ENCODE results near the gene C10orf90. TPM values are rescaled to one million over a fixed set of nuclear protein-coding genes. Genes with fewer than 3 reads are reported as not detected.

The C10orf90 gene
- total and polyA plus RNA-seq, 4 donors, result not detected

GRCh38 chr10:126702181-126702580, 31.7 kb upstream of the C10orf90 start:
- H3K9me3 ChIP-seq (ENCODE audit: control insufficient read depth in 4 of 4, insufficient read depth in 3 of 4, low read length in 3 of 4), result peaks cover 0 to 5% (median 0%) of the 10 kb centered on the region in 4 donors
- 81 to 90% methylated on average over 3 of the region's 3 CpGs for WGBS, 2 donors
- DNase-seq (no peak), ATAC-seq (ENCODE audit: insufficient read depth, low FRiP score) (no peak)
- no peak overlapping the region for H3K27ac ChIP-seq (ENCODE audit: low read depth in 1 of 2, low read length in 1 of 2)
- no peak overlapping the region for H3K9ac ChIP-seq (ENCODE audit: insufficient read depth in 1 of 2, low read length in 2 of 2)
- H3K4me3 ChIP-seq, result no peak overlapping the region
- no peaks in the 10 kb centered on the region for H3K36me3 ChIP-seq (ENCODE audit: control insufficient read depth in 4 of 4, insufficient read depth in 4 of 4, low read length in 4 of 4)
- no peaks in the 10 kb centered on the region for H3K4me1 ChIP-seq (ENCODE audit: control insufficient read depth in 5 of 5, insufficient read depth in 5 of 5, low read length in 5 of 5)
- TF ChIP-seq, protein P1, sequence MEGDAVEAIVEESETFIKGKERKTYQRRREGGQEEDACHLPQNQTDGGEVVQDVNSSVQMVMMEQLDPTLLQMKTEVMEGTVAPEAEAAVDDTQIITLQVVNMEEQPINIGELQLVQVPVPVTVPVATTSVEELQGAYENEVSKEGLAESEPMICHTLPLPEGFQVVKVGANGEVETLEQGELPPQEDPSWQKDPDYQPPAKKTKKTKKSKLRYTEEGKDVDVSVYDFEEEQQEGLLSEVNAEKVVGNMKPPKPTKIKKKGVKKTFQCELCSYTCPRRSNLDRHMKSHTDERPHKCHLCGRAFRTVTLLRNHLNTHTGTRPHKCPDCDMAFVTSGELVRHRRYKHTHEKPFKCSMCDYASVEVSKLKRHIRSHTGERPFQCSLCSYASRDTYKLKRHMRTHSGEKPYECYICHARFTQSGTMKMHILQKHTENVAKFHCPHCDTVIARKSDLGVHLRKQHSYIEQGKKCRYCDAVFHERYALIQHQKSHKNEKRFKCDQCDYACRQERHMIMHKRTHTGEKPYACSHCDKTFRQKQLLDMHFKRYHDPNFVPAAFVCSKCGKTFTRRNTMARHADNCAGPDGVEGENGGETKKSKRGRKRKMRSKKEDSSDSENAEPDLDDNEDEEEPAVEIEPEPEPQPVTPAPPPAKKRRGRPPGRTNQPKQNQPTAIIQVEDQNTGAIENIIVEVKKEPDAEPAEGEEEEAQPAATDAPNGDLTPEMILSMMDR (IDR thresholded peaks at IDR 0.05; ENCODE audit: control extremely low read depth, extremely low read depth), result no peak
- no peaks in the 10 kb centered on the region for H3K27me3 ChIP-seq (ENCODE audit: control insufficient read depth in 3 of 3, insufficient read depth in 3 of 3, low read length in 2 of 3)

GRCh38 chr10:126701526-126701925, 31.0 kb upstream of the C10orf90 start:
- Histone ChIP-seq H3K9me3 (ENCODE audit: control insufficient read depth in 4 of 4, insufficient read depth in 3 of 4, low read length in 3 of 4) (peaks cover 0 to 5% (median 0%) of the 10 kb centered on the region in 4 donors), H3K27ac (ENCODE audit: low read depth in 1 of 2, low read length in 1 of 2) (no peak overlapping the region), H3K9ac (ENCODE audit: insufficient read depth in 1 of 2, low read length in 2 of 2) (no peak overlapping the region), H3K4me3 (no peak overlapping the region), H3K4me1 (ENCODE audit: control insufficient read depth in 5 of 5, insufficient read depth in 5 of 5, low read length in 5 of 5) (no peaks in the 10 kb centered on the region), H3K36me3 (ENCODE audit: control insufficient read depth in 4 of 4, insufficient read depth in 4 of 4, low read length in 4 of 4) (no peaks in the 10 kb centered on the region), H3K27me3 (ENCODE audit: control insufficient read depth in 3 of 3, insufficient read depth in 3 of 3, low read length in 2 of 3) (no peaks in the 10 kb centered on the region)
- 87 to 91% methylated on average over 2 of the region's 2 CpGs for WGBS, 2 donors
- TF ChIP-seq, protein P1 (IDR thresholded peaks at IDR 0.05; ENCODE audit: control extremely low read depth, extremely low read depth), result no peak
- no peak for DNase-seq
- ATAC-seq (ENCODE audit: insufficient read depth, low FRiP score), result no peak

DNA sequence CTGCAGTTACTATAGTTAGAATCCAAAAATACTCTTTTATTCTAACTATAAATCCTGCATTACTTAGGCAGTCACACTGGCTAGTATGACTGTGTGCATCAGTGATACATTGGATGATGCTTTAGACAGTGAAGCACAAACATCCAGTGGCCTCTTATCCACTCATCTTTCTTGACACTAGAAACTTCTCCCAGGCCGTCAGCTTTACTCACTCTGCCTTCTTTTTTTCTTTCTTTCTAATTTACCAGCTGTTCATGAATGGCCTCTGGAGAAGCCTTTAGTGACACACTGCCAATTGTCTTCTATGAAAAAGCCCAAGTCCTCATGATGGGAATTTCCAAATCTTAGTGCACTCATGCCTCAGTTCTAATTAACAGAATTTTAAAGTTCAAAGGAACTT, 26.2 kb upstream of the C10orf90 start:
- no peaks in the 10 kb centered on the region for H3K4me1 ChIP-seq (ENCODE audit: control insufficient read depth in 5 of 5, insufficient read depth in 5 of 5, low read length in 5 of 5)
- no peak for ATAC-seq (ENCODE audit: insufficient read depth, low FRiP score)
- no peaks in the 10 kb centered on the region for H3K9me3 ChIP-seq (ENCODE audit: control insufficient read depth in 4 of 4, insufficient read depth in 3 of 4, low read length in 3 of 4)
- no peaks in the 10 kb centered on the region for H3K36me3 ChIP-seq (ENCODE audit: control insufficient read depth in 4 of 4, insufficient read depth in 4 of 4, low read length in 4 of 4)
- no peak overlapping the region for H3K27ac ChIP-seq (ENCODE audit: low read depth in 1 of 2, low read length in 1 of 2)
- no peak overlapping the region for H3K4me3 ChIP-seq
- TF ChIP-seq, protein P1 (IDR thresholded peaks at IDR 0.05; ENCODE audit: control extremely low read depth, extremely low read depth), result no peak
- WGBS, 2 donors, result 61 to 76% methylated on average over 1 of the region's 1 CpG
- H3K27me3 ChIP-seq (ENCODE audit: control insufficient read depth in 3 of 3, insufficient read depth in 3 of 3, low read length in 2 of 3), result no peaks in the 10 kb centered on the region
- no peak for DNase-seq
- no peak overlapping the region for H3K9ac ChIP-seq (ENCODE audit: insufficient read depth in 1 of 2, low read length in 2 of 2)

- WGBS, 2 donors, result 50 to 77% methylated on average over 1 of the region's 1 CpG
- H3K9ac ChIP-seq (ENCODE audit: insufficient read depth in 1 of 2, low read length in 2 of 2), result no peak overlapping the region
- TF ChIP-seq, protein P1 (IDR thresholded peaks at IDR 0.05; ENCODE audit: control extremely low read depth, extremely low read depth), result no peak
Observed at GRCh38 chr10:126691456-126691855, 21.0 kb upstream of the C10orf90 start.

More at GRCh38 chr10:126691456-126691855, 21.0 kb upstream of the C10orf90 start:
- Histone ChIP-seq H3K9me3 (ENCODE audit: control insufficient read depth in 4 of 4, insufficient read depth in 3 of 4, low read length in 3 of 4) (peaks cover 0 to 8% (median 0%) of the 10 kb centered on the region in 4 donors), H3K4me3 (no peak overlapping the region), H3K4me1 (ENCODE audit: control insufficient read depth in 5 of 5, insufficient read depth in 5 of 5, low read length in 5 of 5) (no peaks in the 10 kb centered on the region), H3K27me3 (ENCODE audit: control insufficient read depth in 3 of 3, insufficient read depth in 3 of 3, low read length in 2 of 3) (no peaks in the 10 kb centered on the region), H3K36me3 (ENCODE audit: control insufficient read depth in 4 of 4, insufficient read depth in 4 of 4, low read length in 4 of 4) (no peaks in the 10 kb centered on the region), H3K27ac (ENCODE audit: low read depth in 1 of 2, low read length in 1 of 2) (no peak overlapping the region)
- ATAC-seq (ENCODE audit: insufficient read depth, low FRiP score), result no peak
- DNase-seq, result no peak

Measured in lung (tissue), 12 donors.